Colon (tissue), 2 donors: ENCODE measurements around the gene TRPM5.

Experiments
- FAIRE-seq: peaks from 2 replicates; lab custom pipeline; 2012; peaks lifted over from hg19 to GRCh38; lab: Jason Lieb, UNC
- donor health status: control.
- donor health status: control.

Gene TRPM5

DNA sequence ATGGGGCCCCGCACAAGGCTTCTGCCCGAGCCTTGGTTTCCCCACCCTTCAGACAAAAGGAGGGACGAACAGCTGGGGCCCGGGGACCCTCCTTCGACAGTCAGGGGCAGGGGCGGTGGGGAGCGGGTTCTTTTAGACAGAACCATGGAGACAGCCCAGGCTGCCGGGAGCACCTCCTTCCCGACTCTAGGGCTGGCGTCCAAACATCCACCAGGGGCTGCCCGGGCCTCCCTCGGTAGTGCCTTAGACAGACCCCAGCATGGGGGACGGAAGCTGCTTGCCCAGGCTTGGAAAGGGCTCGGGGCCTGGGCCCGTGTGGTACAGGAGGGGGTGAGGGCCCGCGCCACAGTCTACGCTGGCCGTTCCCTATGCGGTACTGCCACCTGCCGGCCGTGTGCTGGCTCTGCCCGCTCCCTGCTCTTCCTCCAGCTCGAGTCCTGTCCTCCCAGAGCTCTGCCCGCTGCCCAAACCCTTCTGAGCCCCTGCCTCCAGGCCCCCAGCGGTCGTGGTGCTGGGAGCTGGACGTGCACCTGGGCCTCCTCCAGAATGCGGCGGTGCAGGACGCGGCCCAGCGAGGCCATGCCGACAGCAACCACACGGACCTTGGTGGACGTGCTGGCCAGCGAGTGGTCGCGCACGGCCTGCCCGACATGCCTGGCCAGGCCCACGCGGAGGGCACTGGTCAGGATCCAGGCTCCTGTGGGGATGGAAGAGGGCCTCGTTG lies 23.6 kb downstream of the TRPM5 start:
- no peak for FAIRE-seq

DNA sequence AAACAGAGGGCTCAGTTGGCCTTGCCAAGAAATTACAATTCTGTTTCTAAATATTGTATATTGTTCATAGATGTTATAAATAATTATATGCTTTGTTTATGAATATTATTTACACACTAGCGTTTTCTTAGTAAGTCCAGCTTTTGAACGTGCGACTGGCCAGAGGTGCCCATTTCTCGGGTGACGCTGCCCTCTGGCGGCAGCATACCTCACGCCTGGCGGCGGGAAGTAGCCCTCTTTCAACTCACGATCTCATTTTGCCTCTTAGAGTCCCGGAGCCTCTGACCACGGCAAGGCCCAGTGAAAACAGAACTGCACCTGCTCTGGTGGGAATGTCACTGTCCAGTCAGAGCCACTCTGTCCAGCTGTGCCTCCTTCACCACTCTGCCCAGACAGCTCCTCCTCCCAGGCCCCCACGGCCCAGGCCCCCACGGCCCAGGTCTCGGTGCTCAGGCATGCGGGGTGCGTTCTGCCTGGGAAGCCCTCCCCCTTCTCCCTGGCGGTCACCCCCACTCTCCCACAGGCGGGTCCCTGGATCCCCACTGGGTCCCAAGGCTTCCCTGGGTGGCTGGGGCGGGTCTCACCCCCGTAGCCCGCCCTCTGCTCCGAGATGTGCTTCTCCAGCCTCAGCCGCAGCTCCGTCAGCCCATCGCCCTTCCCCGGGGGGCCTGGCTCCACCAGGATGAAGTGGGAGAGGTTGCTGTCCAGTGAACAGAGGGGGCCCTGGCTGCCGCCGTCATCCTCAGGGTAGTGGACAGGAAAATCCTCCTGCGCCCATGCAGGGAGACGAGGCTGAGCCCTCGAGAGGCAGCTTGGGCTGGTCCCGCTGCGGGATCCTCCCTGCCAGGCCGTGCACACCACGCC lies 24.4 kb downstream of the TRPM5 start:
- no peak for FAIRE-seq

DNA sequence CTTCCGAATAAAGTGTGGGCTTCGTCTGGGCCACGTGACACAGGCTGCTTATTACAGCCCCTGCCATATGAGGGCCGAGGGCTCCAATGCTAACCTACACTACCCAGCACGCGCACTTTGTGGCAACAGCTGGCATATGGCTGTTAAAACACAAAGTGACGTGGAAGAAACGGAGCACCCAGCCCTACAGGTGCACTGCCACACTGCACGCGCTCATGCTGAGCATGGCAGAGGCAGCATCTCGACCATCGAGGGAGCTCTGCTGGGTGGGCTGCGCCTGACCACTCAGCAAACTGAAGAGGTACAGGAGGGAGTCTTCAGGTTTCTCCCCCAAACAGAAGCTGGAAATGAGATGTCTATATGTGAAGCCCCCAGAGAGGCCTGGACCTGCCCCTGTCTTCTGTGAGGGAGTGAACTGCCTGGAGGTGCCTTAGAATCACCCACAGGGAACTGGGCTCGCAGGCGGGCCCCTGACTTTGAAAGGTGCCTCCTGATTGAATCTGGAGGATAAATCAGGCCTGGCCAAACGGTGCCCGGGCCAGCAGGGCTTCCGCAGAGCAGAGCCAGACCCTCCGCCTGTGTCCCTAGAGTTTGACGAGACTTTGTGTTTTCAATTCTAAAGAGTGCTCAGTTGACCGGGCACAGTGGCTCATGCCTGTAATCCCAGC lies 25.5 kb downstream of the TRPM5 start:
- FAIRE-seq, result no peak

DNA sequence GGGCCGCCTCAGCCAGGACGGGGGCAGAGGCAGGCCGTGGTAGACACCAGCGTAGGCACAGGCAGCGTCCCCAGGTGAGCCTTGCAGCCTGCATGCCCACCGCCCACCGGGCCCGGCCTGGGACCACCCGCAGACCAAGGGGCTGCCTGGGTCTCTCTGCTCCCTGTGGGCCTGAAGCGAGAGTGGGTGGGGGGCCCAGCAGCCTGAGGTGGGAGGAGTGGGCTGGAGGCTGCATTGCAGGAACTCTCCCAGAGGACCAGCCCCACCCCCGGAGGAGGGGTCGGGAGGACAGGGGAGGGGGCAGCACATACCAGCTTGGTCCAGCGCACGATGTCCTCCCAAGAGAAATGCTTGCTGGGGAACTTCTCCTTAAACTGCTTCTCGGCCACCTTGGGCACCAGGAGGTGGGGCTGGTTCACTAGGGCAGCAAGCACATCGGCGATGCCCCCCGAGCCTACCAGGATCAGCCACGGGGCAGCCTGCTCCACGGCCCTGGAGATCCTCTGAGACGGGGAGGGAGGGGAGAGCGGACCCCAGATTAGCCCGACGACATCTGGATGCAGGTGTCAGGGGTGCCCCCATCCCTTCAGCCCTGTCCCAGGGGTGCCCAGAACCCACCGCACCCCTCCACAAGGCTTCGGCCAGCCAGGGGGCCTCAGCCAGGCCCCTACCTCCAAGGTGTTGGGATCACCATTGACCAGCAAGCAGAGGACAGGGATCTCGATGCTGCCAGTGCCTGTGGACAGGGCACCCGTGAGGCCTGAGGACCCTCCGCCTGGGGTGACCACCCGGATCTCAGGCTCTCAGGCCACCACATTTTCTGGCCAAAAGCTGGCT lies 26.2 kb downstream of the TRPM5 start:
- no peak for FAIRE-seq

DNA sequence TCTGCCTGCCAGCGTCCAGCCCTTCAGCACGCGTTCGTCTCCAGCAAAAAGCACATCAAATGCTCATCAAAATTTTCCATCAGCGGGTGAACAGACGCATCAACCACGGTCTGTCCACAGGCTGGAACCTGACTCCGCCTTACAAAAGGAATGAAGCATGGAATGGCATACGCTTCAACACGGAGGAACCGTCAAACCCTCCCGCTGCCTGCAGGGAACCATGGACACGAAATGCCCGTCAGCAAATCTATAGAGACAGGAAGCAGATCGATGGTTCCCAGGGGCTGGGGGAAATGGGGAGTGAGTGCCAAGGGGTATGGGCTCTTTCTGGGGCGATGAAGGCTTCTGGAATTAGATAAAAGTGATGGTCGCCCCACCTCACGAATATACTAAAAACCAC lies 27.5 kb downstream of the TRPM5 start:
- FAIRE-seq, result no peak

DNA sequence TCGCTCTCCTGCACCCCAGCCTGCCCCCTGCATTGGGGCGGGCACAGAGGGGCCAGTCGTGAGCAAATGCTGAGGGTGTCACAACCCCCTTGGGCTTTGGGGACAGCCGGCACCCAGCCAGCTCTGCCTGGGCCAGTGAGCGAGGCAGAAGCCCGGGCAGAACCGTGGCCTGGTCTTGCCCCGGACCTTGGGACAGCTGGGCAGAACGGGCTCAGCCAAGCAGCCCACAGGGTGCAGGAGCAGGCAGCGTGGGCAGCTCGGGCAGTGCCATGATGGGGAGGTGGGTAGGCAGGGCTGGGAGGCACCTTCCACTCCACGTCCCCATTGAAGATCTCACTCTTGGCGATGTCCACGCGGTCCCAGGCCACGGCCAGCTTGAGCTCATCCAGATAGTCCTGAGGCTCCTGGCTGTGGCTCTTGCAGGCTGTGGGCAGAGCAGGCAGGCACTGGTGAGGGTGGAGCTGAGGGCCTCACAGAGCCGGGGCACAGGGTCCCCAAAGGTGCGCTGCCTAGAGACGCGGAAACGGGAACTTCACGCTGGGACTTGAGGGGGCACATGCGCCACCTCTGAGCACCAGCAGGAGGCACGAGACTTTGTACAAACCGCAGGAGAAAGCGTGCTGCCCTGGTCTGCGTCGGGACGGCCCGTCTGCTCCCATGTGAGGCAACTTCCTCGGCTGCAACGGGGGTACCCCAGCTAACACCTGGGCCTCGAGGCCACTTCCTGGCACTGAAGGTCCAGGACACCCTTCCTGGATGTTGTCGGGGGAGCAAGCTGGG lies 28.5 kb downstream of the TRPM5 start:
- FAIRE-seq, result no peak

DNA sequence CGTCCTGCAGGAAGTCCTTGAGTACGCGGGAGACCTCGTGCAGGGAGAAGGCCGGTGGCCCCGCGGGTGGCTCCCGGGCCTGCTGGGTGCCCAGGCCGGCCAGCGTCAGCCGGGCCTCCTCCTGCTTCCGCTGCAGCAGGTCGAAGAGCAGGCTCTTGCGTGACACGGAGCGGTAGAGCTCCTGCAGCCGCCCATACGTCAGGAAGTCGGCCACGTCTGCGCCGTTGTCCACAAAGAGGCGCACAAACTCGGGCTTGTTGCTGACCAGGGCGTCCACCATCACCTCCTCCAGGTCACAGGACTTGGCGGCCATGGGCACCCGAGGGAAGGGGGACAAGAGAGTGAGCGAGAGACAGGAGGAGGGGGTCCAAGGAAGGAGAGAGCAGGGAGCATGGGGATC lies 29.1 kb downstream of the TRPM5 start:
- FAIRE-seq, result no peak

DNA sequence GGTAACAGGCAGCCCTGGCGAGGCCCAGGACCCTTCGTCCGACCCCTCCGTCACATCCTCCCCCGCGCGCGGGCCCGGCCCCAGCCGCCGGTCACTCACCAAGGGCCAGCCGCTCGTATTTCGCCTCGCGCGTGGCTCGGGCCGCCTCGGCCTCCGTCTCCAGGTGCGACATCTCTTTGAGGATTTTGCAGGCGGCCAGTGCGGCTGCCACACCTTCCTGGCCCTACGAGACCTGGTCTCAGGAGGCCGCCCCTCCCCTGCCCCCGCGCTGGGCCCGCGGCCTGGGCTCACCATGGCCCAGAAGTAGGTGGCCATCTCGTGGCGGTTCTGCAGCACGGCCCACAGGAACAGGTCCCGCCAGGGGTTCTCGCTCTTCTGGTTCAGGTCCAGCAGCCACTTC lies 29.7 kb downstream of the TRPM5 start:
- FAIRE-seq, result no peak

DNA sequence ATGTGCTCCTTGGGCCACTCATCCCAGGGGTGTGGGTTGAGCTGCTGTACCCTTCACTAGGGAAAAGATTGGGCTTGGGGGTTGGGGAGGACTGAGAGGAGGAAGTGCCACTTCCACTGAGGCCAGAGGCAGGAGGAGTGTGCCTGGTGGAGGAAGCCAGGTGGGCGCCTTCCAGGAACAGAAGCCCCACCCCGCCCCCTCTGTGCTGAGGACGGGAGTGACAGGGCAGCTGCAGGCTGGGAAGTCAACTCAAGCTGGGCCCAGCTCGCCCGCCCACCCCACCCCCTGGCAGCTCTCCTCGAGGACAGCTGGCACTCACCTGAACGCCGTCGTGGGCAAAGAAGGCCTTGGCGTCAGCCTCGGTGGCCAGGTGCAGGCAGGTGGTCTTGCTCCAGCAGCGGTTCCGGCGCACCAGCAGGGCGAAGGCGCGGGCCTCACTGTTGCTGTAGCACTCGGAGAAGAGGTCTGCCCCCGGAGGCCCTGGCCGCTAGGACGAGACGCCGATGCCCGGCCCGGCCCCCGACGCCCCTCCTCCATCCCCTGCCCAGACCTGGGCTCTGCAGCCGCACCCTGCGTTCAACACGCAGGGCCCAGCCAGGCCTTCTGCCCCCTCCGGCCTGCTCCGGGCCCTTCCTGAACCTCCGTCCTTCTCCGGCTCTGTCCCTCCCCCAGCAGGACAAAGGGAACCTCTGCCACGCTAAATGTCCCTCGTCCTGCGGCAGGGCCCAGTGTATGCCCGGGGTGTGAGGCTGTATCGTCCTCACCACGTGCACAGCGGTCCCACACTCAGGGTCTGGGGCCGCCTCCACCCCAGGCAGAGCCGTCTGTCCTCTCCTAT lies 30.4 kb downstream of the TRPM5 start:
- no peak for FAIRE-seq

DNA sequence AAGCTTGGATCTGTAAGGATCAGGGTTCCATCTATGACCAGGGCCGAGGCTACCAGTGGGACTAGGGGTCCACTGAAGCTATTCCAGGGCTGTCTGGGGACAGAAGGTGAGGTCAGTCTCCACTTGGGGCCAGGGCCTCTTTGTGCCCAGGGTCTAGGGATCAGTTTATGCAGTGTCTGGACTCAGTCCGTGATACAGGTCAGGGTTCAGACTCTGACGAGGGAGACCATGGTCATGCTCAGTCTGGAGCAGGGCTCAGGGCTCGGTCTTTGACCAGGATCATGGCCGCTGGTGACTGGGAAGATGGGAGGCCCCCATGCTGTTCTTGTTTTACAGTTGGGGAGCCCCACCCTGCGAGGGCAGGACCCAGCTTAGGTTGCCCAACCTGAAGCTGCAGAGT lies 32.0 kb downstream of the TRPM5 start:
- FAIRE-seq, result no peak

DNA sequence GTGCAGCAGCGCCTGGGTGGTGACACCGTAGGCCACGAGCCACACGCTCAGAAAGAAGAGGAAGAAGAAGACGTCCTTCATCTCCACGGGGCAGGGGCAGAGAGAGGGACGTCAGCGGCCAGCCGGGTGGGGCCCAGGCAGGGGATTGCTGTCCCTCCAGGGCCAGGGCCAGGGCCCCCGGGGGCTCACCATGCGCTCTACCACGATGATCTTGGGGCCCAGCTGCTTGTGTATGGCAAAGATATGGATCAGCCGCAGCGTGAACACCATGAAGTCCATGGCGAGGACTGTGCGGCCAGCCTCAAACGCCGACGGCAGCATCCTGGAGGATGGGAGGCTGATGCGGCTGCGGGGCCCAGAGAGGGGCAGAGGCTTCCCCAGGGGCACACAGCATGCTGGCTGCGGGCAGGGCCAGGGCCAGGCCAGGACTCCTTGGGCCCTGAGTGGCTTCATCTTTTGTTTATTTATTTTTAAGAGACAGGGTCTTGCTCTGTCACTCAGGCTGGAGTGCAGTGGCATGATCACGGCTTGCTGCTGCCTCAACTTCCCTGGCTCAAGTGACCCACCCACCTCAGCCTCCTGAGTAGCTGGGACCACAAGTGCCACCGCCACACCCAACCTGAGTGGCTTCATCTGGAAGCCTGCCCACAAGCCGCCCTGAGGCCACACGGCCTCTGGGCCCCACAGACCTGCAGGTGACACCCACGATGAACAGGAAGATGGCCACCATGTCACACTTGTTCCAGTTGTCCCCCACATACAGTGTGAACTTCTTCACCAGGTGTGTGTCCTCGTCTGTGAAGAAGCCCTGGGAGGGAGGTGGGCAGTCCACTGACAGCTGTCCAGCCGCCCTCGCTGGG lies 32.6 kb downstream of the TRPM5 start:
- no peak for FAIRE-seq

DNA sequence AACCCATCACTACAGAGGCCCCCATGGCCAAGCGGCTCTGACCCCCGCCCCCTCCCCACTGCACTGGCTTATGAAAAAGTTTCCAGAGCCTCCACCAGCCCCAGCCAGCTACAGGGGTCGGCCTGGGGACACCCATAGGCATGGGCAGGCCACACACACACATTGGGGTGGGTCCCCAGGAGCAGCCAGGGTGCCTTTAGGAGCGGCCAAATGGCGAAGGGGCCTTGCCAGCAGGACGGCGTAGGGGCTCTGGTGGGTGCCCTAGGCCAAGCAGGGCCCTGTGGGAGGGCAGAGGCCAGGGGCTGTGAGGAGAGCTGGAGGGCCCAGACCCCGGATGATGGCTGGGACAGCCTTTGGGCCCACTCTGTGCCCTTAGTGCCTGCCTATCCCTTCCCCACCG lies 33.7 kb downstream of the TRPM5 start:
- no peak for FAIRE-seq

DNA sequence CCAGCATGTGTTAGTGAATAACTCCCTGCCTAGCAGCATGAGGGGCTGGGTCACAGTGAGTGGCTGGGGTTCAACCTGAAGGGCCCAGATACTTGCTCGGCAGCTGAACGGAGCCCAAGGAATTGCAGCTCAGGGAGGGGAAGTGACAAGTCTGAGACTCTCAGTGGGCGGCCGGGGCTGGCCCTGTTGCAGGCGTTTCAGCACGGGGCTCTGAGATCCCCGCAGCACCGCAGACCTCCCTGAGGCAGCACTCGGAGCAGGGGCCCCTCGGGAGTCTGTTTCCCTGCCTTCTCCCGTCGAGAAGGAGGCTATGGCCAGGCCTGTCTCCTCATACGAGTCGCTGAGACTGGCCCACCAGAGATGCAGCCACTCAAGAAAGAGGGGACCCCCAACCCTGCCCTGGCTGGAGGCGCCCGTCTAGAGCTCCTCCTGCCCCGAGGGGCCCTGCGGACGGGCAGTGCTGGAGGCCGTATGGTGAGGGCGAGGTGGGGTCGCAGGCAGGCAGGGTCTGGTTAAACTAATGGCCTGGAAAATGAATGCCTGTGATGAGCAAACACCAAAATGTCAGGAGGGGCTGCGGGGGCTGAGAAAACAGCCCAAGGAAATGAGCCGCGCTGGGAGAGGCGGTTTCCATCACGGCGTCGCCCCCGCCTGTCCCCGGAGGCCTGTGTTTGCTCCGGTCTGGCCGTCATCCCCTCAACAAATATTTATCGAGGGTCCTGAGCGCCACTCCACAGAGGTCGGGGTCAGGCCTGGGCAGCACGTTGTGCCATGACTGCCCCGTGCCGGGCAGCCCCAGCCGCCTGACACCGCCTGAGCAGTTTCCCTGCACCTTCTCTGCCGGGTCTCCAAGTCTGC lies 34.5 kb downstream of the TRPM5 start:
- no peak for FAIRE-seq

DNA sequence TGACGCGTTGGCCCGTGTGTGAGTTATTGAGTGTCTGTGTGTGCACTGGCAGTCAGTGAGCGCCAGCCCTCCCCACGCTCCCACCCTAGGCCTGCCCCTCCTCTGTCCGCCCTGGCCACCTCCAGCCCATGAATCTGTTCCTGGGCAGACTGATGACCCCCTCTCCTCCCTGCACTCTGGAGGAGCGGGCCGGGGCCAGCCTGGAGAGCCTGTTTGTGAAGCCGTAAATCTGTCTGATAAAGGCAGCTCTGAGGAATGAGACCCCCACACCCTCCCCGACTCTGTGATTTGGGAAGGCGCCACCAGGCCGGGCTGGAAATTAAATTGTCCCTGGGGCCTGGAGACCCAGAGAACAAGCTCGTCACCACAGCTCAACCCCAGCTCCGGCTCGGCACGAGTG lies 35.2 kb downstream of the TRPM5 start:
- FAIRE-seq, result no peak

DNA sequence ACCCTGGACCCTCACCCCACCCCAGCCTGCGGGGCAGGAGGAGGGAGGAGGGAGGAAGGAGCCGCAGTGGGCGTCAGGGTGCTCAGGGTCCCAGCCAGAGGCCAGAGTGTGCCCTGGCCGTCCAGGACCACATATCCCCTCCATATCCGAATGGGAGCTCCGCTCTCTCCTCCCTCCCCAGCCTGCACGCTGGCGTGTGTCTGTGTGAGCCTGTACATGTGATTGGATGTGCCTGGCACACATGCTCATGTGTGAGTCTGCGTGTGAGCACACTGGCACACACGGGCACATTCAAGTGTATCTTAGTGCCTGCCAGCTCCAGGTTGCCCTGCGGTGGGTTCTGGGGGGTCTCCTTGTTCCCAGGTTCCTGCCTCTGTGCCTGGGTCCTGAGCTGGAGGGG lies 35.6 kb downstream of the TRPM5 start:
- no peak for FAIRE-seq

DNA sequence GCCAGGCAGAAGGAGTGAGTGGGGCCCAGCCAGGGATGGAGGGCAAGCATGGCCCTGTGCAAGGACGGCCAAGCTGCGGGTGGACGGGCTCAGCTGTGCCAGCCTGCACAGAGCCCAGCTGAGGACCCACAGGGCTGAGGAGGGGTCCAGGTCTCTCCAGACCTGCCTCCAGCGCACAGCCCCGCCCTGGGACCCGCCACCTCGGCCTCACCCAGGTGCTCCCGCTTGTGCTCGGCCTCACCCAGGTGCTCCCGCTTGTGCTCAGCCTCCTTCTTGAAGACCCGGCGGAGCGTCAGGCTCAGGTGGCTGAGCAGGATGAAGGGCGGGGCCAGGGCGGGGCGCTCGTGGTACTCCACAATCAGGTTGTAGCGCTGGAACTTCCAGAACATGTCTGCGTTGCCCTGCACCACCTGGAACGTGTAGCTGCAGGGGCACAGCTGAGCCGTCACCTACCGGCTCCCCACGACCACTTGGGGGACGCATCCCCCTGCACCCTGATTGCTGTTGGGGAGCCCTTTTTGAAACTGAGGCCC lies 37.4 kb downstream of the TRPM5 start:
- no peak for FAIRE-seq

DNA sequence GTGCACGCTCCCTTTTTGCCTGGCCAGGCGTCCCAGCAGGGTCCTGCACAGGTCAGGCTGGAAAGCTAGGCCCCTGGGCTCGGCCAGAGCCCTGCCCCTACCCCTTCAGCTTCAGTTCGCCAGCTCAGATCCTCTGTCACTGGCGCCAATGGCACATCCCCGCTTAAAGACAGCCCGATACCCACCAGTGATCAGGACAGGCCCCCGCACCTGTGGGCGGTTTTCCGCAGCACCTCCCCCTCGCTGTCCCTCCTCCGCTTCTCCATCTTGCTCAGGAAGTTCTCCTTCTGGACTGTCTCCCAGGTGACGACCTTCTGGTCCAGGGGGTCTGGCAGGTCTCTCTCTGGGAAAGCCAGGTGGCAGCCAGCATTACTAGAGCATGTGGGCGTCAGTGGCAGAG lies 37.9 kb downstream of the TRPM5 start:
- no peak for FAIRE-seq

DNA sequence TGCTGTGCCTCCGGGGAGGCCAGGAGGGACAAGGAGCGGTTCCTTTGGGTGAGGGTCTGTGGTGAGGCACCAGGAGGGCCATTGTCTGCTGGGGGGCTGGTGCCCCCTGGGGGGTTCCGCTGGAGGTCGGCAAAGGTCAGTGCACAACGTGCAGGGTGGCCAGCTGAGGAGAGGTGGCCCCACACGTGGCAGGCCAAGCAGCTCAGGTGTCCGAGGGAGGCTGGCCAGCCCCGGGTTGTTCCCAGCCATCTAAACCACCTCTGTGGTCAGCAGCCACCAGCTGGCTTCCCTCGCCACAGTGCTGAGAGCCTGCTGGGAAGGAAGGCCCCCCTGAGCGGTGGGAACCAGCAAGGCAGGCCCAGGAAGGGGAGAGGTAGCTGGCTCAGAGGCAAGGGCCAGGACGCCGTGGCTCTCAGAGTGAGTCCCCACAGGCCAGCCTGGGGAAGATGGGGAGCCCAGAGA lies 39.5 kb downstream of the TRPM5 start:
- no peak for FAIRE-seq
